ENCODE results near the gene RMC1.
"Not testable (repeated sequence)": the region's sequence is repeated elsewhere in the genome, so short reads cannot be mapped to it uniquely, and the experiment has no call there.

RMC1 gene

DNA sequence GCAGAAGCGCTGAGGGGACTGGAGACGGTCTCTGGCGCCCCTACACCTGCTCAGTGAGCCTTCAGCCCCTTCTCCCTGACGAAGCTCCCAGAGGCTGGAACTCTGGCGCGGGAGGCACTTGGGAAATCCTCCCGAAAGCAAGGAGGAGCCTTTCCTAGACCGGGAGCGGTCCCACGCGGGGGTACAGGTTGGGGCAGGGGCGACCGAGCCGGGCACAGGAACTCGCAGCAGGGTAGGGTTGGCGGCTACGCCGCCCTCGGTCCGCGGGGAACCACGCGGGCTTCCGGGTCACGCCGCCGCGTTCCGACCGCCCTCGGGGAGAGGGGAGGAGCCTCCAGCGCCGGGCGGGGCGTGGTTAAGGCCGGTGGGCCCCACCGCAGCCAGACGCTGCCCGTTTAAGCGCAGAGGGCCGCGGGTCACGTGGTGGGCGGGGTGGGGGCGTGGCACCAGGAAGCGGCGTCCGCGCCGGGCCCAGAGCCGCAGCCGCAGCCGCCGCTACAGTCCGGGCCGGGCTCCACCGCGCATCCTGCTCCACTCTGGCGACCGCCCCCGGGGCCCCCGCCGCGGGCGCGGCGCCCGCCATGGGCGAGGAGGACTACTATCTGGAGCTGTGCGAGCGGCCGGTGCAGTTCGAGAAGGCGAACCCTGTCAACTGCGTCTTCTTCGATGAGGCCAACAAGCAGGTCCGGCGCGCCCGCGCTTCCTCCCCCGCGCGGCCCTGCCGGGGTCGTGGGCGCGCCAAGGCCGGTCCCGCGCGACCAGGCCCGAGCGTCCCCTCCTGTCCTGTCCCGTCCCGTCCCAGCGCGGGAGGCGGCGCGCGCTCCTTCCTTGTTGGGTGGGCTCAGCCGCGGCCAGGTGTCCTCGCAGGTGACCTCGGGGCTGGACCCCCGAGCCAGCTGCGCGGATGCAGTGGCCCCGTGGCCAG lies at the start of gene RMC1:
RMC1 (plus strand) TSS at position 474 of the 925 bp plus-strand sequence; CDS start at position 582, 108 bp downstream.
- in situ Hi-C loops (cut with HindIII; ENCODE audit: low sequenced_read_pairs): loop anchor here (25.0 kb wide), 1 partner anchor 209 kb away; no protein-coding TSS in a partner anchor

DNA sequence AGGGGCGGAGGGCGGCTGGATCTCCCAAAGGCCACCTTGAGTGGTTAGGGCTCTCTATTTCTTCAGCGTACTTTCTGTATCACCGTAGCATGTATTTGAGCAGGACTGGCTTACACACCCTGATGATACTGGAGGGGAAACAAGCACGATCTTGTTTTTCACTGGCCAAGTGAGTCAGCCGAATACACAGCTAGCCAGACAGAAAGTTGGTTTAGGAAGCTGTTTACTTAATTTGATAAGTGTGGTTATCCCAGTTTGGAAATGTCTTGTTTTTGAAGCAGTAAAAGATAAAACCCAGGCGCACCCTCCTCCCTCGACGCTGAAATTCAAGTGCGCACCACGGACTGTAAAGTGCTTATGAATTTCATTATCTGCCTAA lies 49.6 kb upstream of the RMC1 start:
- in situ Hi-C loops (cut with HindIII; ENCODE audit: low sequenced_read_pairs): no loop called here

DNA sequence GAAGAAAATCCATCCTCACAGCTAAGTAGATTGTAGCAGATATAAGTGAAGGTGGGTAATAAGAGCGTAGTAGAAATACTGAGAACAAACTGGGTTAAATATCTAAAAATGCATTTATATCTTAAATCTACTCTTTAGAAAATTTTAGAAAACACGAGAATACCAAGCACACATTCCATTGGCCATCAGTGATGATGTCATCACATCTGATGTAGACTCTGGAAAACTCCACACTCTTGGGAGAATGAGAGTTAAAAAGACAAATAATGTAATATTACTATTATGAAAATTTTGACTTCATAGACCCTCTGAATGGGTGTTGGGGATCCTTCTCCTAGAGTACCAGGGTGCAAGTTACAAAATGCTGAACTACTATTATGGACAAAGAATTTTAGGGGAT lies 46.5 kb upstream of the RMC1 start:
- in situ Hi-C loops (cut with HindIII; ENCODE audit: low sequenced_read_pairs): no loop called here

GRCh38 chr18:23458830-23459529 lies 44.3 kb upstream of the RMC1 start:
- in situ Hi-C loops (cut with HindIII; ENCODE audit: low sequenced_read_pairs): no loop called here

GRCh38 chr18:23459530-23459921 lies 43.8 kb upstream of the RMC1 start:
- in situ Hi-C loops (cut with HindIII; ENCODE audit: low sequenced_read_pairs): no loop called here

DNA sequence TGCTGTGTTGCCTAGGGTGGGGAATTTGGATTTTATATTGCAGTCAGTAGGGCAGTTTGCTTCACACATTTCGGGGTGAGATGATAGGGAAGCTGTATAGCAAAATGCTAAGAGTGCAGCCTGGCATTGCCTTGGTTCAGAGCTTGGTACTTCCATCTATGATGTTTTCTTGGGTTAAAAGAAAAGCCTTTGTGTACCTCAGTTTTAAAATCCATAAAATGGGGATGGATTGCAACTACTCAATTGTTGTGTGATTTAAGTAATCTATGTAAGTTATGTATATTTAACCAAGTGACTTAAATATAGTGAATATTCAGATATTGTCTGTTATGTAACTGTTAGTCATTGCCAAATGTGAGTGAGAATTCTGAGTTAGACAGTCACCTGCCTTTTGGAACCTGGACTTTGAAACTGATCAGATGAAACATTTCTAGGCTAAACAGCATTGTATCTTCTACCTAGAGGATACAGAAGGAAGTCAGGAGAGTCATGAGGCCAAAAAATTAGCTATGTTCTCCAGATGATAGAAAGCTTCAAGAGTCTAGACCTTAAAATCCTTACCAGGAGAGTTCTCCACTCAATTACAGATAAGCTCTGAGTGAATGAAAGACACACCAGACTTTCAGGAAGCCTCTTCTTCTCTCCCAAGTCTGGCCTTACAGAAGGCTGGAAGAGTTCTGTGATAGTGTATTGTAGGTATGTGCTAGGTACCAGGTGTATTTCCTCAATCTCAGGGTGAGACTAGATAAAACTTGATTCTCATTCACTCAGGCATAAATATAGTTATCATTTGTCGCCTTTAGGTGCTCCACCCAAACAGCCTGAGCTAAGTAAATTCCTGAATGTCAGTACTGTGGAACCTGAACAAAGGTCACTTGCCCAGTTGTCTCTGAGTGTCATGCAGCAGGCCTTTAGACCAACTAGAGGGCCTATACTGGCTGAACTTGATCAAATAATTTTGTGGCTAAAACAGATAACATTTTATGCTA lies 42.7 kb upstream of the RMC1 start:
- in situ Hi-C loops (cut with HindIII; ENCODE audit: low sequenced_read_pairs): no loop called here

DNA sequence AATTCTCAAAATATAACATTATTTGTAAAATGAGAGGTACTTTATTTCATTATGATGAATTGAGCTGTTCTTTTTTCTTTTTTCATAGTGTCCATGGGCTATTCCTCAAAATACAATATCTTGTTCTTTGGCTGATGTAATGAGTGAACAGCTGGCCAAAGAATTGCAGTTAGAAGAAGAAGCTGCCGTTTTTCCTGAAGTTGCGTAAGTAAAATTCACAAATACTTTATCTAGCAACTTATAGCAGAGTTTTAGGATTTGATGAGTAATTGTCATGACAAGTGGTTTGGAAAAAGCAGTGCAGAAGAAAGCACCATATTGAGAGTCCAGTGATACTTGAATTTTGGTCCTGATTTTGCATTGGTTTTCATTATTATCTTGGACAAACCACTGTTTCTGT lies 40.4 kb upstream of the RMC1 start:
- in situ Hi-C loops (cut with HindIII; ENCODE audit: low sequenced_read_pairs): no loop called here

DNA sequence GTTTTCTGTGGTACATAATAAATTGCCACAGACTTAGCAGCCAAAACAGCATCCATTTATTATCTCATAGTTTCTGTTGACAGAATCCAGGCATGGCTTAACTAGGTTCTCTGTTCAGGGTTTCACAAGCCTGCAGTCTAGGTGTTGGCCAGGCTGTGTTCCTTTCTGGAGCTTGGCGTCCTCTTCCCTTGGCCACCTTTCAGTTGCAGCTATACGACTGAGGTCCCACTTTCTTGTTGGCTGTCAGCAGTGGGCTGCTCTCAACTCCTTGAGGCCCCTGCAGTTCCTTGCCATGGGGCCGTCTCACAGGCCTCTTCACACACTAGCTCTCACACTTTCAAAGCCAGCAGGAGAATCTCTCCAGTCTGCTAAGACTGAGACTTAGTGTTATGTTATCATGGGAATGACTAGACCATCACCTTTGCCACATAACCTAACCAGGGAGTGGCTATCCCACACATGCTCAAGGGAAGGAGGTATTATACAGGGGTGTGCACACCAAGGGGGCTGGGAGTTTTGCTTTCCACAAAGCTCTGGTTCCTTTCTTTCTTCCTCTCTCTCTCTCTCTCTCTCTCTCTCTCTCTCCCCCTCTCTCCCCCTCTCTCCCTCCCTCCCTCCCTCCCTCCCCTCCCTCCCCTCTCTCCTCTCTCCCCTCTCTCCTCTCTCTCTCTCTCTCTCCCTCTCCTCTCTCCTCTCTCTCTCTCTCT lies 34.4 kb upstream of the RMC1 start:
- in situ Hi-C loops (cut with HindIII; ENCODE audit: low sequenced_read_pairs): no loop called here

- in situ Hi-C loops (cut with HindIII; ENCODE audit: low sequenced_read_pairs): no loop called here
These were observed 32.5 kb upstream of the RMC1 start for GRCh38 chr18:23470620-23471387.

GRCh38 chr18:23471486-23471885 lies 31.8 kb upstream of the RMC1 start:
- in situ Hi-C loops (cut with HindIII; ENCODE audit: low sequenced_read_pairs): no loop called here

DNA sequence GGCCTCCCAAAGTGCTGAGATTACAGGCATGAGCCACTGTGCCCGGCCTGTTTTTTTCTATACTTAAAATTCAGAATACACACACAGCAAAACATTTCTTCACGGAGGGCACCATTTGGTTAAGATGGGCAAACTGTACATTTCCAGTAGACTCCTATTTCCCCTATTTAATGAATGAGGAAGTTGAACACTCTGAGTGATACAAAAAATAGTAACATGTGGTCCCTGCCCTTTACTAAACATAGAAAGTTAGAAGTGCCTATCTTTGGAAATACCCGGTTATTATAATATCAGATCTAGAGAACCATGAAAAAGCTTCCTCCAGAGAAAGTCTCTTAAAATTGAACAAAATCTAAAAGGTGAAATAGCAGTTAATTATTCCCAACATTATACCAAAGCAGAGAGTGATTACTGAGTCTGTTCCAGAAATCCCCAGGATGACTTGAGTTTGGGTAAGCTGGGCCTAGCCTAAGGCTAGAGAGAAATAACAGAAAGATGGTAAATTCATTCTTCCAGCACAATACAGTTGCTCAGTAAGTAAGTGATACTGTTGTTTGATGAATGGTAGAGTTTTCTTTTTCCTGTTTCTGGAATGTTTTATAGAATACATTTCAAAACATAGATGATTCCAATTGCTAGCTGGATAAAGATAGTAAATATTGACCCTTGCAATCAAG lies 23.3 kb upstream of the RMC1 start:
- in situ Hi-C loops (cut with HindIII; ENCODE audit: low sequenced_read_pairs): no loop called here

DNA sequence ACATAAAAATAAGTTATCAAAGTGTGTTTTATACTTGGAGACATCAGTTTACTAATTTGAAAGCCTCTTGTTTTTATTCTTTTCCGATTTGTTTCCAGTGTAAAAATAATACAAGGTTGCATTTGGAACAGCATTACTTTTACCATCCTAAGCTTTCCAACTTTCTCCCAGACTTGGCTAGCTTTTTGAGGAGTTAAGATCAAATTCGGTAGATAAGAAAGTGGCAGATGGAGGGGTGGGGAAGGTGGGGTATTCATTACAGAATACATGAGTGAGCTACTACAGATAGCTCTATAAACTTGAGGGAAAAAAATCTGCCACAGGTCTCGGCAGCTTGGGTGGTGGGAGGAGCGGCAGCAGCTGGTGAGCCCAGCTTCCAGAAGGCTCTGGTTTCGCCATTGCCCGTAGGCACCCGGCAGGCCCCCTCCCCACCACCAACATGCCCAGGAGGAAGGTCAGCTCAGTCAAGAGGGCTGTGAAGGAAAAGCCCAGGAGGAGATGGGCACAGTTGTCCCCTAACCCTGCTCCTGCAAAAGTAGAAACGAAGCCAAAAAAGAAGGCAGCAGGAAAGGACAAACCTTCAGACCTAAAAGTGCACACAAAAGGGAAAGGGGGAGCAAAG lies 18.6 kb upstream of the RMC1 start:
- in situ Hi-C loops (cut with HindIII; ENCODE audit: low sequenced_read_pairs): no loop called here

DNA sequence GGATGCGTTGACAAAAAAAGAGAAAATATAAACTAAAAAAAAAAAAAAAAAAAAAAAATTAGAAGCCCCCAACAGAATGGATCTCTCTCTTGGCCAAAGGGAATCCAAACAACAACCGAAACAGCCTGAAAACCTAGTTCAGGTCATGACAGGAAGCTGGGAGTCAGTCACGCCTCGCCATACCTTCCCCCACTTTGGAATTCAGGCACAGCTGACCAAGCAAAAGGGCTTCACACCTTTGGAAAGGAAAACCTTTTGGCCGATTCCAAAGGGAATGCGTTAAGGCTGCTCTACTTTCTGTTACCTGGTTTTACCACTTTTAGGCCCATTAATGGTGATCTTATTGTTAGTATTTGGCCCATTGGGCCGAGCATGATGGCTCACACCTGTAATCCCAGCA lies 17.9 kb upstream of the RMC1 start:
- in situ Hi-C loops (cut with HindIII; ENCODE audit: low sequenced_read_pairs): no loop called here

DNA sequence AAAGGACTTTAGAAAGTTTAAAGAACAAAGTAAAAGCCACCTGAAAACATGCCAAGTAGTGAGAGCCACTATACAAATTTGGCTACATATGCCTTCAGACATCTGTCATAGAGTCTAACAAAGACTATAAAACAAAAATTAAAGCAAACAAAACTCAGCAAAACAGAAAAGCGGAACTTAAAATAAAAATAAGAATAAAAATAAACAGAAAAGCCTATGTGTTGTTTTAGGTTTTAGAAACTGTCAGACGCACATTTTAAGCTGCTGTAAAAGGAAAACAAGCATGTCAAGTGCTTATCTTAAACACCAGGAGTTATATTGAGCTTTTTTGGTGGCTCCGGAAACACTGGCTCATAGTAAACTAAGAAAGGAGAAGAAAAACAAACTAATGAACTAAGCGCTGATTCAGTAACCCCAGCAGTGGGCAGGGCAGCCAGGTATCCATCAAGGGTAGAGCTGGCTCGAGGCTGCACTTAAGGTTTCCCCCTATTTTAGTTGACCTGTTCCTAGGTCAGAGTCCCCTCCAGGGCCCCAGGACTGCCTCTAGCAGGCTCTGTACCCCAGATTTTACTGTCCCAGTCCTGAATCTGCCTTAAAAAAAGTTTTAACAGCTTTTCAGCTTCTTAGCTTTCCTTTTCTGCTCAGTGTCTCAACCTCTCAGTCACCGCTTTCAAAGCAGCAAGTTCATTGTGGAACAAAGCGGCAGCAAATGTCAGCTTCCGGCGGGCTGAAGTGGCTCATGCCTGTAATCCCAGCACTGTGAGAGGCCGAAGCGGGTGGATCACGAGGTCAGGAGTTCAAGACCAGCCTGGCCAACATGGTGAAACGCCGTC lies 15.4 kb upstream of the RMC1 start:
- in situ Hi-C loops (cut with HindIII; ENCODE audit: low sequenced_read_pairs): no loop called here

- in situ Hi-C loops (cut with HindIII; ENCODE audit: low sequenced_read_pairs): not testable (repeated sequence)
These were observed 13.7 kb upstream of the RMC1 start for GRCh38 chr18:23489586-23489985.

DNA sequence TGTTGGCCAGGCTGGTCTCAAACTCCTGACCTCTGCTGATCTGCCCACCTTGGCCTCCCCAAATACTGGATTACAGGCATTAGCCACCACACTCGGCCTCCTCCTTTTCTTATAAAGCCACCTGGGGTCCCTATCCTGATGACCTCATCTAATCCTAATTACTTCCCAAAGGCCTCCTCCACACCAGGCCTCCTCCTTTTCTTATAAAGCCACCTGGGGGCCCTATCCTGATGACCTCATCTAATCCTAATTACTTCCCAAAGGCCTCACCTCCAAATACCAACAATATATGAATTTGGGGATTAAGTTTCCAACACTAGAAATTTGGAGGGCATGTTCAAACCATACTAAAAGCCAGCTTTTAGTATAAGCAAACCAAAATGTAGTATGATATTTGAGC lies 9.7 kb upstream of the RMC1 start:
- in situ Hi-C loops (cut with HindIII; ENCODE audit: low sequenced_read_pairs): no loop called here

- in situ Hi-C loops (cut with HindIII; ENCODE audit: low sequenced_read_pairs): no loop called here
These were observed 8.3 kb upstream of the RMC1 start for GRCh38 chr18:23494992-23495391.

Measured in DLD1 (cell line).